HEK293T (cell line): ENCODE measurements around the gene UBE2L3.
"Not testable (repeated sequence)": the region's sequence is repeated elsewhere in the genome, so short reads cannot be mapped to it uniquely, and the experiment has no call there.

ENCODE experiments used
- CTCF ChIA-PET: fragments of 350-600 bp; formaldehyde crosslinking; extraction: SDS; loops from one replicate; lab custom pipeline; 2021; ENCODE audit warnings: antibody characterized with exemption, inconsistent platforms; lab: Yijun Ruan, JAX
- POLR2A ChIA-PET: fragments of 350-600 bp; formaldehyde crosslinking; extraction: SDS; loops from one replicate; lab custom pipeline; 2020; ENCODE audit warnings: antibody characterized with exemption, inconsistent platforms; lab: Yijun Ruan, JAX
- DNase-seq: peaks from one replicate; pipeline ENCODE4 v3.0.0; 2012; ENCODE audit warnings: mixed read lengths; ENCODE audit errors: extremely low spot score
- ARNT ChIP-seq: fragments of 450-650 bp; IDR thresholded peaks from 2 replicates; pipeline ENCODE4 v1.6.1; 2017; ENCODE audit warnings: mild to moderate bottlenecking
- BHLHE40 ChIP-seq: fragments of 450-650 bp; IDR thresholded peaks from 2 replicates; pipeline ENCODE4 v1.6.1; 2016; ENCODE audit warnings: mild to moderate bottlenecking, moderate library complexity, borderline replicate concordance
- CTBP1 ChIP-seq: fragments of 450-650 bp; IDR thresholded peaks from 2 replicates; pipeline ENCODE4 v1.6.1; 2016; ENCODE audit warnings: borderline replicate concordance
- ELF4 ChIP-seq: fragments of 450-650 bp; IDR thresholded peaks from 2 replicates; pipeline ENCODE4 v1.6.1; 2017; ENCODE audit warnings: antibody characterized with exemption
- FOXA1 ChIP-seq: fragments of 450-650 bp; IDR thresholded peaks from 2 replicates; pipeline ENCODE4 v1.6.1; 2016; ENCODE audit warnings: mild to moderate bottlenecking
- FOXK2 ChIP-seq: fragments of 450-650 bp; IDR thresholded peaks from 2 replicates; pipeline ENCODE4 v1.6.1; 2016; ENCODE audit warnings: mild to moderate bottlenecking
- FOXM1 ChIP-seq: fragments of 450-650 bp; IDR thresholded peaks from 2 replicates; pipeline ENCODE4 v1.6.1; 2017; ENCODE audit warnings: mild to moderate bottlenecking, borderline replicate concordance
- HDGF ChIP-seq: fragments of 450-650 bp; IDR thresholded peaks from 2 replicates; pipeline ENCODE4 v1.6.1; 2017; ENCODE audit warnings: antibody characterized with exemption, borderline replicate concordance
- L3MBTL2 ChIP-seq: fragments of 450-650 bp; conservative IDR thresholded peaks from 2 replicates; pipeline ENCODE4 v1.6.1; 2016; ENCODE audit warnings: mild to moderate bottlenecking
- LEF1 ChIP-seq: fragments of 450-650 bp; IDR thresholded peaks from 2 replicates; pipeline ENCODE4 v1.6.1; 2017; ENCODE audit warnings: mild to moderate bottlenecking, borderline replicate concordance
- NFRKB ChIP-seq: fragments of 450-650 bp; IDR thresholded peaks from 2 replicates; pipeline ENCODE4 v1.6.1; 2016; ENCODE audit warnings: mild to moderate bottlenecking, moderate library complexity
- SP1 ChIP-seq: fragments of 450-650 bp; IDR thresholded peaks from 2 replicates; pipeline ENCODE4 v1.6.1; 2017
- SUZ12 ChIP-seq: fragments of 450-650 bp; IDR thresholded peaks from 2 replicates; pipeline ENCODE4 v1.6.1; 2016; ENCODE audit warnings: mild to moderate bottlenecking
- TARDBP ChIP-seq: fragments of 450-650 bp; IDR thresholded peaks from 2 replicates; pipeline ENCODE4 v1.6.1; 2016
- ZNF384 ChIP-seq: fragments of 450-650 bp; IDR thresholded peaks from 2 replicates; pipeline ENCODE4 v1.6.1; 2016
- TF ChIP-seq, protein P1 (sequence below): fragments of 450-650 bp; IDR thresholded peaks from 2 replicates; pipeline ENCODE4 v1.6.1; 2016

UBE2L3 gene

DNA sequence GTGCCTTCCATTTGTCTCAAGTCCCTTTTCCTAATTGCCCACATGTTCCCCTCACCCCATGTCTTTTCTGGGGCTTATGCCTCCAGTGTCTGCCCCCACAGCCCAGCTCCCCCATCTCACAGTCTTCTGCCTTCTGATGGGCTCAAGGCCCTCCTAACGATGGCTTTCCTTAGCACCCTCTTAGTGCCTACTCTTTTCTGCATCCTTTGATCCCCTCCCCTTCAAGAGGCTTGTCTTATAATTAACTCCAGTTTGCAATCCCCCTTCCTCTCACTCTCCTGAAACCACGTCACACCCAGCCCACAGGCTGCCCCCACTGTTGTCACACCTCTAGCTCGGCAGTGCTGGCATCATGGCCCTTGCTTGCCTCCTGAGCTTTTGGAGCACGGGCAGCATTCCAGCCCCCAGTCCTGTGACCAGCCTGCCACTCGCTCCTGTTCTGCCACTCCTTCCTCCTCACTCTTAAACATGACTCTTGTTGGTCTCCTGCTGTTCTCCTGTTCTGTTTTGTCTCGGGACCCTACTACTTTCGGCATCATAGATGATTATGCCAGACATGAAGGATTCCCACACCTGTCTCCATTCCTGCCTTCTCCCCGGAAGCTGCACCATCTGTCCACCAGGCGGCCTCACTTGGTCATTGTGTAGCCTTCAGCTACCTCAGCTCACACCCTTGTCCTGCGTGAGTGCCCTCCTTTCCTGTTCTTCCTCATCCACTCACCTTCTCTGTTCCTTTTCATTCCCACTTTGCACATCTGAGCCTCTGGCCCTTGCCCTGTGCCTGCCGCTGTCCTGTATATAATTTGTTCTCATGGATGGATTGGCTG lies 26.1 kb downstream of the UBE2L3 start:
- CTCF ChIA-PET: interaction anchor here (0.7 to 2.2 kb wide), 8 partner anchors 9 to 53 kb away, joined by 3 to 9 read pairs (median 4); no protein-coding TSS in a partner anchor
- peak; percentile 73 for DNase-seq
- TF ChIP-seq FOXA1 (no peak), HDGF (no peak), BHLHE40 (no peak), ELF4 (no peak), LEF1 (no peak), ZNF384 (no peak), FOXK2 (no peak), FOXM1 (no peak)
- POLR2A ChIA-PET: interaction anchor here (1.5 kb wide), 1 partner anchor 48 kb away, joined by 4 read pairs; the partner anchor contains the start of gene SDF2L1

DNA sequence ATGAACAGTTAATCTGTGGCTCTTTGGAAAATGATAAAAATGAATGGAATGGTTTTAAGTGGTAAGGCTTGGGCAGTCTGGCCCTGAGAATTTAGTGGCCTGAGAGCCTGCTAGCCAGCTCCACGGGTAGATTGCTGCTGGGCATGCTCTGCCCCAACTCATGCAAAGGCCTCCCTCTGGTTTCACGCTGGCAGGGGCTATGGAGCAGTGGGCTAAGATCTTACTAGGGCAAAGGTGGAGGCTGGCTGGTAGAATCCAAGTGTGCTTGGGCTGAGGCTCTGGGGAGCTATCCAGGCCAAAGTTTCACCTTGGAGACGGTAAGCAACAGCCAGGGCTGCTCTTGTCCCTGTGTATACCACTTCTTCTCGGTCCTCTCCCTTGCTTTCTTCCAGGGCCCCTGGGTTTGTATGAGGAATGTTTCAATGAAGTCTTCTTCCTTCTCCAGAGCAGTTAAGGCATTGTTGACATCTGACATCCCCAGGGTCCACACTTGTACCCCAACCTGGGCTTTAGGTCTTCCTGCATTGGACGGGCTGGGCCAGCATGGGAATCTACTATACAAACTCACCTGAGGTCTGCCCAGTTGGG lies 27.4 kb downstream of the UBE2L3 start:
- TF ChIP-seq FOXA1 (no peak), ELF4 (no peak), L3MBTL2 (no peak), TARDBP (no peak), ZNF384 (no peak), SUZ12 (no peak), ARNT (no peak), BHLHE40 (no peak), FOXM1 (no peak), NFRKB (no peak), LEF1 (no peak), CTBP1 (no peak), HDGF (no peak), FOXK2 (no peak), SP1 (no peak)
- TF ChIP-seq, protein P1, sequence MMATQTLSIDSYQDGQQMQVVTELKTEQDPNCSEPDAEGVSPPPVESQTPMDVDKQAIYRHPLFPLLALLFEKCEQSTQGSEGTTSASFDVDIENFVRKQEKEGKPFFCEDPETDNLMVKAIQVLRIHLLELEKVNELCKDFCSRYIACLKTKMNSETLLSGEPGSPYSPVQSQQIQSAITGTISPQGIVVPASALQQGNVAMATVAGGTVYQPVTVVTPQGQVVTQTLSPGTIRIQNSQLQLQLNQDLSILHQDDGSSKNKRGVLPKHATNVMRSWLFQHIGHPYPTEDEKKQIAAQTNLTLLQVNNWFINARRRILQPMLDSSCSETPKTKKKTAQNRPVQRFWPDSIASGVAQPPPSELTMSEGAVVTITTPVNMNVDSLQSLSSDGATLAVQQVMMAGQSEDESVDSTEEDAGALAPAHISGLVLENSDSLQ: no peak
- ChIA-PET POLR2A (no interaction called here), CTCF (interaction anchor here (1.2 to 2.2 kb wide), 2 partner anchors 21 to 52 kb away, joined by 3 to 9 read pairs; no protein-coding TSS in a partner anchor)
- DNase-seq: no peak

DNA sequence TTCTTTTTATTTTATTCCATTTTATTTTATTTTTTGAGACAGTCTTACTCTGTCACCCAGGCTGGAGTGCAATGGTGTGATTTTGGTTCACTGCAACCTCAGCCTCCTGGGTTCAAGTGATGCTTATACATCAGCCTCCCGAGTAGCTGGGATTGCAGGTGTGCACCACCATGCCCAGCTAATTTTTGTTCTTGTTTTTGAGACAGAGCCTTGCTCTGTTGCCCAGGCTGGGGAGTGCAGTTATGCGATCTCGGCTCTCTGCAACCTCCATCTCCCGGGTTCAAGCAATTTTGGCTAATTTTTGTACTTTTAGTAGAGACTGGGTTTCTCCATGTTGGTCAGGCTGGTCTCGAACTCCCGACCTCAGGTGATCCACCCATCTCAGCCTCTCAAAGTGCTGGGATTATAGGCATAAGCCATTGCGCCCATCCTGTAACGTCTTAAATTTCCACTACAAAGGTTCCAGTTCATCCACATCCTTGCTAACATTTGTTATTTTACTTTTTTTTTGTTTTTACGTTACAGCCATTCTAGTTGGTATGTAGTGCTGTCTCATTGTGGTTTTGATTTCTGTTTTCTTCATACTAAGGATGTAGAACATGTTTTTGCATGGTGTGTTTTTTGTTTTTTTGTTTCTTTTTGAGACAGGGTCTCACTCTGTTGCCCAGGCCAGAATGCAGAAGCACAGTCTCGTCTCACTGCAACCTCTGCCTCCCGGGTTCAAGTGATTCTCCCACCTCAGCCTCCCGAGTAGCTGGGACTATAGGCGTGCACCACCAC lies 29.0 kb downstream of the UBE2L3 start:
- CTCF ChIA-PET, POLR2A ChIA-PET, DNase-seq: not testable (repeated sequence)

DNA sequence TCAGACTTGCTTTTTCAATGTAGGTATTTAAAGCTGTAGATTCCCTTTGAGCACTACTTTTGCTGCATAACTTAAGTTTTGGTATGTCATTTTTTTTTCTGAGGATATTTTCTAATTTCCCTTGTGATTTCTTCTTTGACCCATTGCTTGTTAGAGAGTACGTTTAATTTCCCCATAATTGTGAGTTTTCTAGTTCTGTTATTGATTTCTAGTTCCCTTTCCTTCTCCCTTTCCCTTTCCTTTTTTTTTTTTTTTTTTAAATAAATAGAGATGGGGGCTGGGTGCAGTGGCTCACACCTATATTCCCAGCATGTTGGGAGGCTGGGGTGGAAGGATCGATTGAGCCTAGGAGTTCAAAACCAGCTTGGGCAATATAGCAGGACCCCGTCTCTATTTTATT lies 30.8 kb downstream of the UBE2L3 start:
- TF ChIP-seq ZNF384 (no peak), FOXK2 (no peak), CTBP1 (no peak), TARDBP (no peak), BHLHE40 (no peak), SUZ12 (no peak)
- CTCF ChIA-PET: no interaction called here
- POLR2A ChIA-PET: interaction anchor here (0.7 kb wide), 1 partner anchor 14 kb away, joined by 3 read pairs; no protein-coding TSS in a partner anchor
- no peak for DNase-seq

DNA sequence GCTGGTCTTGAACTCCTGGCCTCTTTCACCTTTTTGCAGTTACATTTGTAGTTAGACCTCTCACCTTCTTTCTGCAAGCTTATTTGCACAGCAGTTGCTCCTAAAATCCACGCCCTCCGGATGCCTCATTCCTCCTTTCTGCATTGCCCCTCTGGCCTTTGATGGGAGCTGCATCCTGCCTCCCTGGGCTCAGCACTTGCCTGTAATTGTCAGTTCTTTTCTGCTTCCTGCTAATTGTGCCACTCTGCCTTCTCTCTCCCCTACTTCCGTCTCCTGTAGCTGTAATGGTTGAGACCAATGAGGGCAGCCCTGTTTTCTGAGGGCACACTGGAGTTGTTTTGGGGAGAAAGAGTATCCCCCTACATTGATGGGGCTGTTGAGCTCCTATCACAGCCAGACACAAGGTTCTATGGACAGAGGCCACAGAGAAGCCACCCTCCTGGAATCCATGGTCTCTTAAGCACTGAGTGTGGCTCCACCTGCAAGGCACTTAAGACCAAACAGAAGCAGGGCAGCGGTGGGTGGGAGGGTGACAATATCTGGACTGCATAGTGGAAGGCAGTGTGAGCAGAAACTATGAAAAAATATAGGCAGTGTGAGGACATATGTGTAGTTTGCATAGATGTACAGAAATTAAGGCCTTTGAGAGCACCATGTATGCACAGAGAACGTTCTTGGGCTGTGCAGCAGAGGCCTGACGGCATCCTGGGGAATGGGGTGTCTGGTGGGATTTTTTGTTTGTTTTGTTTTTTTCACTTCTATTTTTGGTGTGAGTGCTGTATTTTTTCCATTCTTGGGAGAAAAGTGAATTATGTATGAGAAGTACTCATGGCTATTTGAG lies 31.8 kb downstream of the UBE2L3 start:
- DNase-seq: no peak
- ChIA-PET CTCF (no interaction called here), POLR2A (no interaction called here)
- TF ChIP-seq, protein P1: no peak
- TF ChIP-seq CTBP1 (no peak), NFRKB (no peak), LEF1 (no peak), BHLHE40 (no peak), TARDBP (no peak), ZNF384 (no peak), SUZ12 (no peak), FOXA1 (no peak), SP1 (no peak), FOXM1 (no peak), ARNT (no peak), ELF4 (no peak), FOXK2 (no peak), HDGF (no peak), L3MBTL2 (no peak)
